GM12865 (cell line): ENCODE data around the gene LPCAT4.
A peak's percentile ranks its signal among the peaks of the same experiment; 100 is the strongest.
"Not testable (repeated sequence)": the region's sequence is repeated elsewhere in the genome, so short reads cannot be mapped to it uniquely, and the experiment has no call there.

Experiments used
- DNase-seq: peaks from one replicate; pipeline ENCODE4 v3.0.0; 2010; ENCODE audit warnings: low read depth
- H3K4me3 ChIP-seq: 2 replicates; pipeline ENCODE4 v1.5.1; 2011; ENCODE audit warnings: mild to moderate bottlenecking, low read depth, low read length, control low read depth
- TF ChIP-seq, protein P1 (sequence below): IDR thresholded peaks from 2 replicates; pipeline ENCODE4 v1.5.1; 2011; ENCODE audit warnings: low read length, control low read depth, low read depth, inconsistent platforms; ENCODE audit not compliant: insufficient read depth; ENCODE audit errors: missing control alignments

The LPCAT4 gene, protein sequence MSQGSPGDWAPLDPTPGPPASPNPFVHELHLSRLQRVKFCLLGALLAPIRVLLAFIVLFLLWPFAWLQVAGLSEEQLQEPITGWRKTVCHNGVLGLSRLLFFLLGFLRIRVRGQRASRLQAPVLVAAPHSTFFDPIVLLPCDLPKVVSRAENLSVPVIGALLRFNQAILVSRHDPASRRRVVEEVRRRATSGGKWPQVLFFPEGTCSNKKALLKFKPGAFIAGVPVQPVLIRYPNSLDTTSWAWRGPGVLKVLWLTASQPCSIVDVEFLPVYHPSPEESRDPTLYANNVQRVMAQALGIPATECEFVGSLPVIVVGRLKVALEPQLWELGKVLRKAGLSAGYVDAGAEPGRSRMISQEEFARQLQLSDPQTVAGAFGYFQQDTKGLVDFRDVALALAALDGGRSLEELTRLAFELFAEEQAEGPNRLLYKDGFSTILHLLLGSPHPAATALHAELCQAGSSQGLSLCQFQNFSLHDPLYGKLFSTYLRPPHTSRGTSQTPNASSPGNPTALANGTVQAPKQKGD

DNA sequence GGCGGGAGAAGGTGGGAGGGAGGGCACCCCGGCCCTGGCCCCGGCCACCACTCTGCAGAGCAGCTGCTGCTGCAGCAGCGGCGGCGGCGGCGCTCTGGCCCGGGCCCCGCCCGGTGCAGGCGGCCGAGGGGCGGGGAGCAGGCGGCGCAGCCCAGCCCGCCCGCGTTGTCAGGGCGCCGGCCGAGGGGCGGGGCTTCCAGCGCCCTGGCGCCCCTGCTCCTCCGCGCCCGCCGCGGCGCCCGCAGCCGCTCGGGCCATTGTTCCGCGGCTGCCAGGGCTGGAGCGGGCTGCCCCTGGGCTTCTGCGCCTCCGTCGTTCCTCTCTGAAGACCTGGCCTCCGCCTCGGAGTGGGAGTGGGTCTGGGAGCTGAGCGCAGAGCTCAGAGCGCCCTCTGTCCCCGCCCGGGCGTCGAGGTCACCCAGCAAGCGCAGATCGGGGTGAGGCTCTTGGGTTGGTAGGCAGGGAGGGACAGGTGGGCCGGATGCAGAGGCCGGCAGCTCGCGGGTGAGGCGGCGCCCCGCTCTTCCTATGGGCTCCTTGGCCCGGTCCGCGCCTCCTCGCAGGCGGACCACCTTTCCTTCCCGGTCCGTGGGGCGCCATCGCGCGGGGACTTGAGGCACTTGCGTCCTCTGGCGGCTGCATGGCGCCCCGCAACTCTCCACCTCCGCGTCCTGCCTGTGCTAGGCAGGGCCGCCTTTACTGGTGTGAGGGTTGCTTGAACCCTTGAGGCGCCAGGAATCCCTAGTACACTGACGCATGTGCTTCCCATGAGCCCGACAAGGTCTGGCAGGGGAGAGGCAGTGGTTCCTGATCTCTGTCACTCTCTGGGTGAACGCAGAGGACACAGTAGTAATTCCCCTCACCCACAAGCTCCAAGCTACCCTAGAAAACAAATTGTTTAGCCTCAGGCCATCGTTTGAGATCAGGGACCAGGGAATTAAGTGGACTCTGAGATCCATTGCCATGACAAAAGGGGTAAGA, at the start of gene LPCAT4:
Gene LPCAT4 (minus strand): TSS at position 96 of the 981 bp plus-strand sequence. CDS start 96 bp downstream, outside the sequence.
- DNase-seq: peak; percentile 98
- TF ChIP-seq, protein P1, sequence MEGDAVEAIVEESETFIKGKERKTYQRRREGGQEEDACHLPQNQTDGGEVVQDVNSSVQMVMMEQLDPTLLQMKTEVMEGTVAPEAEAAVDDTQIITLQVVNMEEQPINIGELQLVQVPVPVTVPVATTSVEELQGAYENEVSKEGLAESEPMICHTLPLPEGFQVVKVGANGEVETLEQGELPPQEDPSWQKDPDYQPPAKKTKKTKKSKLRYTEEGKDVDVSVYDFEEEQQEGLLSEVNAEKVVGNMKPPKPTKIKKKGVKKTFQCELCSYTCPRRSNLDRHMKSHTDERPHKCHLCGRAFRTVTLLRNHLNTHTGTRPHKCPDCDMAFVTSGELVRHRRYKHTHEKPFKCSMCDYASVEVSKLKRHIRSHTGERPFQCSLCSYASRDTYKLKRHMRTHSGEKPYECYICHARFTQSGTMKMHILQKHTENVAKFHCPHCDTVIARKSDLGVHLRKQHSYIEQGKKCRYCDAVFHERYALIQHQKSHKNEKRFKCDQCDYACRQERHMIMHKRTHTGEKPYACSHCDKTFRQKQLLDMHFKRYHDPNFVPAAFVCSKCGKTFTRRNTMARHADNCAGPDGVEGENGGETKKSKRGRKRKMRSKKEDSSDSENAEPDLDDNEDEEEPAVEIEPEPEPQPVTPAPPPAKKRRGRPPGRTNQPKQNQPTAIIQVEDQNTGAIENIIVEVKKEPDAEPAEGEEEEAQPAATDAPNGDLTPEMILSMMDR: peak; percentile 95
- H3K4me3 ChIP-seq: peak within 1 kb of the TSS; percentile 67

DNA sequence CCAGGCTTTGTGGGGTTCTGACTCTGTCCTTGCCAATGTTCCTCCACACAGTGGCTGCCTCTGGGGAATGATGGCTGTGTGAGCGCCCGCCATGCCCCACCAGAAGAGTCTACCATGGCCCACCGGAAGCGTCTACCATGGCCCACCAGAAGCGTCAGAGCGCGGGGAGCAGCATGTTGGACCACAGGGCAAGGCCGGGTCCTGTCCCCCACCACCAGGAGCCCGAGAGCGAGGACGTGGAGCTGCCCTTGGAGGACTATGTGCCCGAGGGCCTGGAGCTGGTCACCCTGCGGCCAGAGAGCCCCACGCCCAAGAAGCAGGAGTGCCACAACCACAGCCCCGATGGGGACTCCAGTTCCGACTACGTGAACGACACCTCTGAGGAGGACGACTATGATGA, 42.5 kb upstream of the LPCAT4 start:
- DNase-seq, H3K4me3 ChIP-seq: not testable (repeated sequence)

DNA sequence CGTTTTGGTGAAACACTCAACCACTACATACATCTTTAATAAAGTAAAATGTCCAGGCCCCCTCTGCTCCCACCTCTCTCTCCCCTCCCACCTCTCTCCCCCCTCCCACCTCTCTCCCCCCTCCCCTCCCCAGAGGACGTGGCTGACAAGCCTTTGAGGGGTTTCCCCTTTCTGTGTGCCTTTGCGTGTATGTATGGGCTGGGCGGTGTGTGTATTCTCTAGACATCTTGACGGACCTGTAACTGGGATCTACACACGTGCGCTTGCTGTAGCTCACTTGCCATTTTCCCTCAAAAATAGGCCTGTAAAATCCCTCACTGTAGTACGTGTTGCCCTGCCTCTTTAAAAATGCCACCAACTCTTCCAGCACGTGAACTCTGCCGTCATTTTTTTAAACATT, 42.0 kb upstream of the LPCAT4 start:
- not testable (repeated sequence) for DNase-seq, H3K4me3 ChIP-seq

DNA sequence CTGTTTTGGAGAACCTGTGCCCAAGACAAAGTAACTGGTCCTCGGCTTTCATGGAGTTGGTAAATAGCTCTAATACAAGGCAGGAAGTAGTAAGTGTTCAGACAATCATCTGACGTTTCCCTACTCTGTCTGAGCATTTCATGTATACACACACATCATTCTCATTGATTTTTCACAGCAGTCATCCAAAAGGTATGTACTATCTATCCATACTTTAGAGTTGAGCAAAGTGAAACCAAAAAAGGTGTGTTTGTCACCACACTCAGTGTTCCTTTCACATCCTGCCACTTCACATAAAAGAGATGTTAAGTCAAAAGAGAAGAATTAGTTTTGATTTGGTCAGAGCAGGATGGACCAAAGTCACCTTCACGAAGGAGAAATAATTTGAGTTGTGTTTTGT, 36.9 kb upstream of the LPCAT4 start:
- DNase-seq: not testable (repeated sequence)

DNA sequence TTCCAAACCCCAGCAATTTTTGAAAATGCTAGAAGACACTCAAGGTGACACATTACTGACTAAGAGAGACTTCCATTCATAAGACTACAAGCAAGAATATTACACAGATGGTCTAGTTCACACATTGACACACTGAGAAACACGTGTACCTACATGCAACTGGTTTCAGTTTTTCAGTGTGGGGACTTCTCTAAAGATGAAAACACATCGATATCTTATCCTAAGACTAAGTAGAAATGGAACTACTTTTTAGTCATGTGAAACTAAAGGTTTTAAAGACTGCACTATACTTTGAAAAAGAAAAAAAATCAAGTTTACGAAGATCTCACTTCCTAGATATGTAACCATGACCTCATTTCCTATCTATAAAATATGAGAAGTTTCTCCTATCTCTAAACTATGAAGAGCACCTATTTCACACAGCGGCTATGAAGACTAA, 36.2 kb upstream of the LPCAT4 start:
- DNase-seq: not testable (repeated sequence)

More for the DNA sequence above, 36.9 kb upstream of the LPCAT4 start:
- H3K4me3 ChIP-seq: not testable (repeated sequence)

DNA sequence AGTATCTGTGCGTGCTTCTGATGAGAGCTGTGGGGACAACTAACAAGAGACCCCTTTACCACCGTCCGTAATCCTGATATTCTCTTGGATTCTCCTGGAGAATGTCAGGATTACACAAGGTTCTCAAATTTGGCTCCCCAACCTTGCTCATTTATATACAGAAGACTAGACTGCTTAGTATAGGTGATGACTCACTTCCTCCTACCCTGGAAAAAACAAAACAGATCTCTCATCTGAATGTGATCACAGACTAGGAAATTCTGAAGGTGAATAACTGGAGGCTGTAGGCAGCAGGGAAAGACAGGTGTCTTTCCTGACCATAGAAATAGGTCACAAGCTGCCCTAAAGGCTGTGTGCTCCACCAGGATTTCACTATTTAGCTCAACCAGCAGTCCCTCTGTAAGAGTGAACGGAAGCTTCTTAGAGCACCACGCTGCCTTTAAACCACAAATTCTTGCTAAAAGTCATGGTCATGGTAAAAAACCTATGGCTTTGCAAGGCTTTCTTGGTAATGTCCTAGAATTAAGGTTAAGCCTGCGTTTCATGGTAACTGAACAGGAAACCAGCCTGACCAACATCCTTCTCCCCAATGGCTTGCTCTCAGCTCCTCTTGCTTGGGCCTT, 30.8 kb upstream of the LPCAT4 start:
- H3K4me3 ChIP-seq, DNase-seq: not testable (repeated sequence)

More for the DNA sequence above, 36.2 kb upstream of the LPCAT4 start:
- not testable (repeated sequence) for H3K4me3 ChIP-seq

DNA sequence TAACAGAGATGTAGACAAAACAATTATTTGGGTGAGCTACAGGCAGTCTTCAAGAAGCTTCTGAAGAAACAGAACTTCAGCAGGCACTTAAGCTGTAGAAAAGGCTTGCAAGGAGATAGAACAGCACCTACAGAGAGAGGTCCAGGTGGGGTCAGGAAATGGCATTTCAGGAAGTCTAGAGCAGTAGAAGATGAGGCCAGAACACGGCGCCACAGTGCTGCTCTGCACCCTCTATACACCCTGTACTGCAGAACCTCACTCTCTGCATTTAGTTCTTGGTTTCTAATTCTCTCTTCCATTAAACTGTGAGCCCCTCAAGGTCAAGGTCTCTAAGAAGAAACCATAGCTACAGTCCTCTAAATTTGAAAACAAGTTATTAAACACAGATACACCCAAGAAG, 26.0 kb upstream of the LPCAT4 start:
- DNase-seq, H3K4me3 ChIP-seq: not testable (repeated sequence)

DNA sequence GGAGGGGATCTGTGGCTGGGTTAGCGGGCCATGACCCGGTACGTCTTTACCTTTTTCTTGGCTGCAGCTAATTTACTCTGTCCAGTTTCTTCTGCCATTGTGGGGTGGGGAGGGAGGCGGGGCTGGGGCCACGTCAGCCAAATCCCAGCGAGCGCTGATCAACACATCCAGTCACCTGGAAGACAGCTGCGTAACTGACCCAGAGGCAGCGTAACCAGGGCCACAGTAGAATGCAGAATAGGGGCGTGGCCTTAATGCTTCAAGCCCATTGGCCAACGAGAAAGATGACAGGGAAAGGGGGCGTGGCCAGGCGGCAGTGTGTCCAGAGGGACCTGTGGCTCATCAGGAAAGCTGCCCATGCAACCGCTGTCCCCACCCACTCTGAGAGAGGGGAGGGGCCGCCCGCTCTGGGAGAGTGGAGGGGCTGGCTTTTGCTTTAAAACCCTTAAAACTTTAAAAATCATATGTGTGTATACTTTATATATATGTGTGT, 22.6 kb upstream of the LPCAT4 start:
- not testable (repeated sequence) for H3K4me3 ChIP-seq, DNase-seq

DNA sequence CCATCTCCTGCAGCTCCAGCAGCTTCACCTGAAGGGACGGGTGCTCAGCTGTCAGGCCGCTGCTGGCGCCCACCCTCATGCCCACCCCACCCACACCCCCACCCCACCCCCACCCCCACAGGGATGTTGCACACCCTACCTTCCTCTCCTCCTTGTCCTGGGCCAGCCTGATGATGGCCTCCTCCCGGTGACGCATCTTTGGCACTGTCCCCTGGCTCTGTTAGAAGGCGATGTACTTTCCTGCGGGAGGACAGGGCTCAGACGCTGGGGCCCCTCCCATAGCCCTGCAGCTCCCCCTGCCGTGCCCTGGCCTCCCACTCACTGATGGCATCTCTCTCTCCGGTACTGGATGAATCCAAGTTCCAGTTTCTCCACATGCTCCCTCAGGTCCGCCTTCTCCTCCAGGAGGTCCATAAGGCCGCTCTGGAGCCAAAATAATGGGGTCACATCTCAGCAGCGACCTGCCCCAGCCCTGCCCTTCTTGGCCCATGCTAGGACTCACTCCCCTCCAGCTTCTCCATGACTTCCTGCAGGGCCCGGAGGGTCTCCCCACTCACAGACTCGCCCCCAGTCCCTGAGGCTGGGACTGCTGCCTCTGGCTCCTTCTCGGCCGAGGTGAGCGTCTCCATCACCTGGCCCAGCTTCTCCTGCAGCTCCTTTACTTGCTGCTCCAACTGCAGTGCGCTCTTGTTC, 15.0 kb upstream of the LPCAT4 start:
- not testable (repeated sequence) for DNase-seq, H3K4me3 ChIP-seq

DNA sequence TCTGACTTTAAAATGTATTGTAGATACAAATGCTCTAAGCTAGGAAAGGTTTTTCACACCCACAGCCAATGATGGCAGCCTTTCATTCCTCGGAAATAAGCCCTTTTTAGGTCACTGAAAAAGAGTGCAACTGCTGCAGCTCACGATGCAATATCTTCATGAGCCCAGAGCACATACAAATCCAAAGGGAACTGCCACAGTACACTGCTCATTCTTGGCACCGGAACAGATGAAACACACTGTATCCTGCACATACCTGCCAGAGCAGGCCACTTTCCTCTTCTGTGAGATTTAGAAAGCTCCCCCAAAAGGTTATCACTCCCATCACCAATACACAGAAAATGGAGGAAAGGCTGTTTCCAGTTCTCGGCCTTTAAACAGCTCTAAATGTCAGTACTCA, 13.5 kb upstream of the LPCAT4 start:
- not testable (repeated sequence) for H3K4me3 ChIP-seq, DNase-seq

DNA sequence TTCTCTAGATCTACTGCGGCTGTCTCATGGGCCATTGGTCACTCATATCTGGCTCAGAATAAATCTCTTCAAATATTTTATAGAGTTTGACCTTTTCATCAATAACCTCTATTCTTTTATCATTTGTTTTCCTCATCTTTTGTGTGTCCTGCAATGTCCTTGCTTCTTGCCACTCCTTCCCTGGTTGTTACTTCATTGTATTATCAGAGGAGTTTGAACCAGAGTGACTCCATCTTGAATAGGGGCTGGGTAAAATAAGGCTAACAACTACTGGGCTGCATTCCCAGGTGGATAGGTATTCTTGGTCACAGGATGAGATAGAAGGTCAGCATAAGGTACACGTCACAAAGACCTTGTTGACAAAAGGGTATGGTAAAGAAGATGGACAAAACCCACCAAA, 9.9 kb upstream of the LPCAT4 start:
- no peak overlapping the region for H3K4me3 ChIP-seq
- TF ChIP-seq, protein P1: no peak
- no peak for DNase-seq

DNA sequence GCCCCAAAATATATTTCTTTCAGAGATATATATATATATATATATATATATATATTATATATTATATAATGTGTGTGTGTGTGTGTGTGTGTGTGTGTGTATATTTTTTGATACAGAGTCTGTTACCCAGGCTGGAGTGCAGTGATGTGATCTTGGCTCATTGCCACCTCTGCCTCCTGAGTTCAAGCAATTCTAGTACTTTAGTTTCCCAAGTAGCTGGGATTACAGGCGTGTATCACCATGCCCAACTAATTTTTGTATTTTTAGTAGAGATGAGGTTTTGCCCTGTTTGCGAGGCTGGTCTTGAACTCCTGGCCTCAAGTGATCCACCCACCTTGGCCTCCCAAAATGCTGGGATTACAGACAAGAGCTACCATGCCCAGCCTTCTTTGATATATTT, 8.5 kb upstream of the LPCAT4 start:
- DNase-seq, H3K4me3 ChIP-seq: not testable (repeated sequence)
